Renal cortex interstitium (tissue), 11 donors: ENCODE results near the gene CMSS1. TPM values are rescaled to one million over a fixed set of nuclear protein-coding genes. Genes with fewer than 3 reads are reported as not detected.

Experiments
- DNase-seq, 11 donors: peaks; one replicate each; pipeline ENCODE4 v3.0.0-alpha.2; 2013; ENCODE audit warnings: low read depth in 9 of 11, low spot score in 4 of 11; ENCODE audit errors: extremely low read depth in 1 of 11
- polyA plus RNA-seq, 3 donors: library from polyadenylated mRNA; unstranded; fragments of 120-200 nt; gene quantifications; one replicate each; pipeline ENCODE4 v1.2.1, GENCODE V29; 2013; ENCODE audit not compliant: insufficient read length in 3 of 3

Gene CMSS1
- polyA plus RNA-seq, 3 donors = 43.2 to 47.4 (median 44.5) TPM

DNA sequence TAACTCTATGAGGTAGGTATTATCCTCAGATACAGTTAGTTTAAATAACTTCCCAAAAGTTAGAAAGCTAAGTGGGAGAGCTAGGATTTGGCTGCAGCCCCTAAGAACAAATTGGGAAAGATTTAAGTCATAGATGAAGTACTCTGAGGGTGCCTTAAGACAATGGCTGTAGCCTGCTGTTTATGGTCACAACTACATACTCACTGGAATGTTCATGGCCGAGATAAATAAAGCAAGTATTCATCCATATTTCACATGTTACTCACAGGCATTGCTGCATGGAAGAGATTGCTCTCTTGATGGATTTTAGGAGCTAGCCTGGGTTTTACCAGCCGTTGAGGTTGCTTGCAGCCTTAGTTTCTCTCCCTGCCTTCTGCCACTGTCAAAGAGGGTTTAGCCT lies 145.0 kb downstream of the CMSS1 start:
- DNase-seq = no peak

- DNase-seq = no peak
Measured at GRCh38 chr3:99965077-99965476, 147.4 kb downstream of the CMSS1 start.

- no peak for DNase-seq
Measured at GRCh38 chr3:99965681-99966408, 148.2 kb downstream of the CMSS1 start.

GRCh38 chr3:99966662-99967416 lies 149.2 kb downstream of the CMSS1 start:
- no peak for DNase-seq

DNA sequence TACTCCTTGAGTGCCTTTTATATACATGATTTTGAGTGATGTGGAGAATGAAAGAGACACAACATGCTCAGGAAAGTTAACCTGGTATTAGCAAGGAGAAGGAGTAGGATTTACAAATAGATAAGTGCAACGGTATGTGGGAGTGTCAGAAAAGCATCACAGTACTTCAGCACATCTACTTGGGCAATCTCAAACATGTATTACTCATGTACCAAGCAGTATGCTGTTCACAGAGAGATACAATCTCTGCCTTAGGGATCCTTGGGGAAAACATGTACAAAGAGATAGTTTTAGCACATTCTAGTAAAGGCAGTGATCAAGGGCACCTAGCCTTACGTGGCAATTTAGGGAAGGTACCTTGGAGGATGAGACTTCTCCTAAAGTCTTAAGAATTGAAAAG lies 150.1 kb downstream of the CMSS1 start:
- DNase-seq = no peak

DNA sequence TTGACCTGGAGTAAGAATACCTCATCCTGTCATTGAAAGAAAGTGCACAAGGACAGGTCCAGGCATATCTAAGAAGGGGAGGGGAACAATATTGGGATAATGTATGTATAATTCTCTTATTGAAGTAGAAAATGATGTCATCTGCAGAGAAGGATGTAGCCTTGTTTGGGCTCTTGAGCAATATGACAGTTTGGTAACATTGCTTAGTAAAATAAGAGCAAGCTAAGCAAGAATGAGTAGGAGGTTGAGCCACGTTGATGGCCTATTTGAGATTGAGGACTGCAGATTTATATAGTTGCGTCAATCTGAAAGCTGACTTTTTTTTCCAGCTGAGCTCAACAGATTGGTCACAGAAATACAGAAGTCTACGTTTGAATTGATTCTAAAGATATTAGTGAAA lies 151.5 kb downstream of the CMSS1 start:
- DNase-seq = no peak

GRCh38 chr3:99970198-99970597 lies 152.5 kb downstream of the CMSS1 start:
- no peak for DNase-seq

DNA sequence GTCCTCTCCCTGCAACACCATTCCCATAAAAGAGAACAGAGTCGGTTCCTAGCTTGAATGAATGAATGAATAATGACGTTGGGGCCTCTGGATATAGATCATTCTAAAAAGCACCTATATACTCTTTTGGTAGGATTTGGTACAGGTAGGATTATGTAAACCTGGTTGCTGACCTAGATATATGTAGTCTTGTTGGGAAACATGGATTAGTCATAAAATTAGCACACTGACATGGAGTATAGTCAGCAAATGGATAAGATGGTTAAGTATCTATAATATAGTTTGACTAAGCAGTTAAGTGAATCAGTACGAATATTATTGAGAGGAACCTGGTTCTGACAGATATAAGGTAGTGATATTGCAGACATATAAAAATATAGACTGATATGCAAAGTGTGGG lies 154.1 kb downstream of the CMSS1 start:
- no peak for DNase-seq

GRCh38 chr3:99972380-99973104 lies 154.9 kb downstream of the CMSS1 start:
- DNase-seq = no peak

DNA sequence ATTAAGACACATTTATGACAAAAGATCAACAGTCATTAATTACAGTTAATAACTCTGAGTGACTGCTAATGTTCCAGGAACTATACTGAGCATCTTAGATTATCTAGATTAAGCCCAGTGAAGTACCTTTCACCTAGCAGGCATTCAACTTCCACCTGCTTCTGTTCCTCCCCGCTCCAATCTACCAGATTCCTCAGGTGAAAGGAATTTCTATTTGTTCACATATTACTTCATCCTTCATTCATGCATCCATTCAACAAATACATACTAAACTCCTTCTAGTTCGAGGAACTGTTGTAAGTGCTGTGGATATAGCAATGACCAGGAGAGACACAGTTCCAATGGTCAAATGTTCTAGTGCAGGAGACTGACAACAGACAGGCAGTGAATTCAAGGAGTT lies 157.3 kb downstream of the CMSS1 start:
- no peak for DNase-seq

DNA sequence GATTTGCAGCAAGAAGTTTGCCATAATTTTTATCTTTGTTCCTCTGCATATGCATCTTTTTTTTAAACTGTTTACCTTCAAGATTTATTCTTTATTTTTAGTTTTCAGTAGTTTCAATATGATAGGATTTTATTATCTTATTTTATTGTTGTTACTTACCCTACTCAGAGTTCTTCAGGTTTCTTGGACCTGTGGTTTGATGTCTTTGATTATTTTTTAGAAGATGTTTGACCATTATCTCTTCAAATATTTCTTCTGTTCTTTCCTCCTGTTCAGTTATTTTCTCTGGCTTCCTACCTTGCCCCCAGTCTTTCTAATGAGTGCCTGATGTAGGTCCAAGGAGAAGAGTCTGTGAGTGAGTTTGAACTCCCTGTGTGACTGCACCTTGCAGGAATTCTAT lies 158.9 kb downstream of the CMSS1 start:
- no peak for DNase-seq

DNA sequence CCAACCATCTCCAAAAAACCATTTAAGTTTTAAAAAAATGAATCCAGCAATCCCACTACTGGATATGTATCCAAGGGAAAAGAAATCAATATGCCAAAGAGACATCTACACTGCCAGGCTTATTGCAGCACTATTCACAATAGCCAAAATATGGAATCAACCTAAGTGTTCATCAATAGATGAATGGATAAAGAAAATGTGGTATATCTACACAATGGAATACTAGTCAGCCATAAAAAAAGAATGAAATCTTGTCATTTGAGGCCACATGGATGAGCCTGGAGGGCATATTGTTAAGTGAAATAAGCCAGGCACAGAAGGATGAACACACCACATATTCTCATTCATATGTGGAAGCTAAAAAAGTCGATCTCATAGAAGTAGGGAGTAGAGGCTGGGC lies 160.6 kb downstream of the CMSS1 start:
- DNase-seq = no peak

GRCh38 chr3:99980606-99981005 lies 162.9 kb downstream of the CMSS1 start:
- no peak for DNase-seq

DNA sequence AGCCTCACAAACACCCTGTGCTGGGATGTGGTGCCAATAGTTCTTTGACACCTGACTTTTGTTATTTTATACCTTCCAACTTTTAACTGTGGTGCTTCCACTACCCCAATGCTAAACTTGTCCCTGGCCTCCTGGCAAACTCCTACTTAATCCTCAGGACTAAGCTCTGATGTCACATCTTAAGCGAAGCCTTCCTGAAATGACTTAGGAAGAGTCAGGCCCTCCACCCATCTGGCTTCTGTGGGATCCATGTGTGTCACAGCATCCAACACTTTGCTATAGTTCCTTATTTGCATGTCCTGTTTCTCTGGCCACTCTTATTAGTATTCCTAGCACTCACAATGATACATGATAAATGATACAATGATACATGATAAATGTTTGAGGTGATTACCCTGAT lies 163.5 kb downstream of the CMSS1 start:
- no peak for DNase-seq

DNA sequence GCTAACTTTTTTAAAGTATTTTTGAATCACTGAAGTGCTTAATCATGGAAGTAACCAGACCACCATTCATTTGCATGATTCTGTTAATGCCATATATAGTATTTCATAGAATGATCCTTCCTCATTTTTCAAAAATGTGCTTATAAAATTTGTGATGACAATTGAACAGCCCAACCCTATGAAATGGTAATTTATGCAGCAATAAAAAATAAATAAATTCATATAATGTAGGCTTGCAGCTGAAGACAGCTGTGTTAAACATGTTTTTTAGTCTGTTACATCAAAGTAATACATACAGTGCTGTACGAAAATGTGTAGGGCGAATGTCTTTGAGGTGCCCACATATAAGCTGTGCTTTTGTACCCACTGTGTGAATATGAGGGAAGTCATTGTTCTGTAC lies 165.0 kb downstream of the CMSS1 start:
- DNase-seq = no peak

GRCh38 chr3:99984139-99984538 lies 166.5 kb downstream of the CMSS1 start:
- no peak for DNase-seq

GRCh38 chr3:99984668-99985067 lies 167.0 kb downstream of the CMSS1 start:
- no peak for DNase-seq

GRCh38 chr3:99990179-99990578 lies 172.5 kb downstream of the CMSS1 start:
- DNase-seq = no peak

DNA sequence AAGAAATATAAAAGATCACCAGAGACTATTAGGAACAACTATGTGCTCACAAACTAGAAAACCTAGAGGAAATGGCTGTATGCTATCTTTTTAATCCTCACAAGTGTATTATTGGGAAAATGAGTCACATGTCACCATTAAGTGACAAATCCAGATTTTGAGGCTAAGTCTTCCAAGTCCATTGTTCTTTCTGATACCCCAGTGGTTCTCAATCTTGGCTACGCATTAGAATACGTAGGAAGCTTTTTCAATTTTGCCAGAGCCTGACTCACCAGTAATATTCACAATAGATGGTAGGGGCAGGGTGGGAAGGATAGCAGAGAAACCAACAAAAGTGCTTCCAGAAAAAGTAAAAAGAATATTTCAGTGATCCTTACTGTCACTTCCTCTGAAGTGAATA lies 179.6 kb downstream of the CMSS1 start:
- no peak for DNase-seq

- DNase-seq = no peak
Measured at GRCh38 chr3:99999536-99999935, 181.9 kb downstream of the CMSS1 start.
